ENCODE data around the gene JARID2. TPM values are rescaled to one million over a fixed set of nuclear protein-coding genes. Genes with fewer than 3 reads are reported as not detected.

The JARID2 gene
- total and polyA plus RNA-seq, 12 donors, result 2.3 to 11.6 (median 8.7) TPM

GRCh38 chr6:15443119-15443830 is 197.4 kb downstream of the JARID2 start:
- peaks cover 4 to 95% (median 74%) of the 10 kb centered on the region in 9 donors for H3K4me1 ChIP-seq
- intact Hi-C loops (cut with DNase I), result loop anchor here in 7 of 10 donors (5.0 to 10.0 kb wide), 8 partner anchors 44 to 1318 kb away; partner anchors contain the start of gene JARID2 (in 4 of the 7)

DNA sequence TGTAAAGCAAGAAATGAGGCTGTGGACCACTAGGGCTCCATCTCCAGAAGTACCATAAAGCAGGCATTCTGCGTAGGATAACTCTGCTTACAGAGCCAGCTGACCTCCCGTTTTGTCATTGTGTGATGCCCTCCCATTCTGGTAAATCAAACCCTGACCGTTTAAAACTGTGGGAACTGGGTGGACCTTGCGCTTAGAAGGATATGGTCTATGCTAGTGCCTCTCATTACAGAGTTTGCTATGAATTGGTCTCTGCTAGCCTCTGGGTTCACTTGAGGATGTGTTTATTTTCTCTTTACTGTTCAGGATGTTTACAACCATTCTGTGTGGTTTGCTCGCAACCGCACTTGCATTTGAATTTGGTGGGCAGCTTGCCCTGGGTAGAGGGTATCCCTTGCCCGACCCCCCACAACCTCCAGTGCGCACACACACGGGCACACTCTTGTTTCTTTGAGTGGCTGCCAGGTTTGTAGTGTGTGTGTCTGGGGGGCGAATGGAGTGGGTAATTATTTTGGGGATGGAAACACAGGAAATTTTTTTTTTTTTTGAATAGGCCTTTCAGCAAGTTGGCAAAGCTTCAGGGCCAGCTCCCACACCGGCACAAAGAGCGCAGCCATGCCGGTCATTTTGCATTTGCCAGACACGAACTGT is 198.3 kb downstream of the JARID2 start:
- TF ChIP-seq, protein P1, sequence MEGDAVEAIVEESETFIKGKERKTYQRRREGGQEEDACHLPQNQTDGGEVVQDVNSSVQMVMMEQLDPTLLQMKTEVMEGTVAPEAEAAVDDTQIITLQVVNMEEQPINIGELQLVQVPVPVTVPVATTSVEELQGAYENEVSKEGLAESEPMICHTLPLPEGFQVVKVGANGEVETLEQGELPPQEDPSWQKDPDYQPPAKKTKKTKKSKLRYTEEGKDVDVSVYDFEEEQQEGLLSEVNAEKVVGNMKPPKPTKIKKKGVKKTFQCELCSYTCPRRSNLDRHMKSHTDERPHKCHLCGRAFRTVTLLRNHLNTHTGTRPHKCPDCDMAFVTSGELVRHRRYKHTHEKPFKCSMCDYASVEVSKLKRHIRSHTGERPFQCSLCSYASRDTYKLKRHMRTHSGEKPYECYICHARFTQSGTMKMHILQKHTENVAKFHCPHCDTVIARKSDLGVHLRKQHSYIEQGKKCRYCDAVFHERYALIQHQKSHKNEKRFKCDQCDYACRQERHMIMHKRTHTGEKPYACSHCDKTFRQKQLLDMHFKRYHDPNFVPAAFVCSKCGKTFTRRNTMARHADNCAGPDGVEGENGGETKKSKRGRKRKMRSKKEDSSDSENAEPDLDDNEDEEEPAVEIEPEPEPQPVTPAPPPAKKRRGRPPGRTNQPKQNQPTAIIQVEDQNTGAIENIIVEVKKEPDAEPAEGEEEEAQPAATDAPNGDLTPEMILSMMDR (IDR thresholded peaks at IDR 0.05), result no peak
- peak in 4 of 8 donors; percentile 10 to 42 (median 38) for ATAC-seq
- H3K4me3 ChIP-seq, result peak overlapping the region in 1 of 10 donors; percentile 5
- WGBS, 2 donors, result 51 to 60% methylated on average over 14 of the region's 14 CpGs
- peak overlapping the region in 4 of 10 donors; percentile 11 to 51 (median 33) for H3K27ac ChIP-seq
- H3K27me3 ChIP-seq, result no peaks in the 10 kb centered on the region
- H3K9me3 ChIP-seq, result no peaks in the 10 kb centered on the region
- H3K36me3 ChIP-seq, result no peaks in the 10 kb centered on the region
- H3K4me1 ChIP-seq, result peaks cover 4 to 97% (median 72%) of the 10 kb centered on the region in 9 donors
- DNase-seq, result no peak
- intact Hi-C loops (cut with DNase I), result loop anchor here in 7 of 10 donors (5.0 to 10.0 kb wide), 8 partner anchors 43 to 1319 kb away; partner anchors contain the start of gene JARID2 (in 4 of the 7)

More at GRCh38 chr6:15443119-15443830, 197.4 kb downstream of the JARID2 start:
- Histone ChIP-seq H3K4me3 (no peak overlapping the region), H3K27me3 (no peaks in the 10 kb centered on the region), H3K36me3 (no peaks in the 10 kb centered on the region), H3K27ac (peak overlapping the region in 1 of 10 donors; percentile 35), H3K9me3 (no peaks in the 10 kb centered on the region)
- WGBS, 2 donors, result 63 to 65% methylated on average over 5 of the region's 5 CpGs
- ATAC-seq (peak in 4 of 8 donors; percentile 16 to 82 (median 32)), DNase-seq (no peak)
- TF ChIP-seq, protein P1 (IDR thresholded peaks at IDR 0.05), result no peak

GRCh38 chr6:15444881-15445280 is 199.0 kb downstream of the JARID2 start:
- ATAC-seq, result no peak
- 53 to 56% methylated on average over 3 of the region's 3 CpGs for WGBS, 2 donors
- Histone ChIP-seq H3K4me3 (no peak overlapping the region), H3K9me3 (no peaks in the 10 kb centered on the region), H3K36me3 (no peaks in the 10 kb centered on the region), H3K27ac (peak overlapping the region in 1 of 10 donors; percentile 51), H3K4me1 (peaks cover 4 to 96% (median 71%) of the 10 kb centered on the region in 9 donors), H3K27me3 (no peaks in the 10 kb centered on the region)
- TF ChIP-seq, protein P1 (IDR thresholded peaks at IDR 0.05), result peak in 3 of 9 donors; percentile 9 to 21 (median 20)
- intact Hi-C loops (cut with DNase I), result loop anchor here in 7 of 10 donors (5.0 to 10.0 kb wide), 8 partner anchors 42 to 1320 kb away; partner anchors contain the start of gene JARID2 (in 4 of the 7)
- DNase-seq, result no peak

DNA sequence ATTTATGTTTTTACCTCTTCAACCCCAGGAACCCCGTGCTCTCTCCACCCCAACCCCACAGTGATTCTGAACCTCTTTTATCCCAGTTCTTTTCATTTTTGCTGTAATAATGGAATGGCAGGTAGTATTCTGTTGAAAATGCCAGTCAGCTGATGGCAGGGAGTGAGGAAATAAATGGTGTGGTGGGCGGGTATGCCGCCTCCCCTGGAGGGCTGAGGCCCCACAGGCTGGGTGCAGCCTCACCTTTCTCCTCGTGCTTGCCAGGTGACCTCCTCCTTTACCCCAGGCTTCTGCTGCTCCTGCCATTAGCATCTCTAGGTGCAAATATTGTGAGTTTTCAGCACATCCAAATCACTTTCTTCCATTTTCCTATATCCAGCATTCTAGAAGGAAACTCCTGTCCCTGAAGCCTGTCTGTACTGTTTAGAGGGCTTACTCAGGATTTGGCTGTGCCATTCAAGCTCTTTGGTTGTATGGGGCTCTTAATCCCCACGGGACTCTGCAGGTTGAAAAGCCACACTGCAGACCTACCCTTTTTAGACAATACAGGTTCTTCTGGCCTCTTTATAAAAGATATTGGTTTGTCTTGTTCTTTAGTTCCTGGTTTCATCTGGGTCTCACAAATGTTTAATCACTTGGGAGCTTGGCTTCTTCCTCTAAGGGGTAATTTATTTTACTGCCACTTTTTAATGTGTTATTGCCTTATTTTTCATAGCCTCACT is 201.8 kb downstream of the JARID2 start:
- Histone ChIP-seq H3K4me1 (peaks cover under 1 to 81% (median 52%) of the 10 kb centered on the region in 9 donors), H3K4me3 (no peak overlapping the region), H3K36me3 (peaks cover 0 to 8% (median 0%) of the 10 kb centered on the region in 9 donors), H3K27ac (no peak overlapping the region), H3K27me3 (no peaks in the 10 kb centered on the region), H3K9me3 (no peaks in the 10 kb centered on the region)
- TF ChIP-seq, protein P1 (IDR thresholded peaks at IDR 0.05), result no peak
- intact Hi-C loops (cut with DNase I), result loop anchor here in 3 of 10 donors (10.0 kb wide), 3 partner anchors 193 to 1323 kb away; partner anchors contain the start of gene JARID2 (in 1 of the 3)
- no peak for ATAC-seq
- DNase-seq, result no peak
- 91 to 93% methylated on average over 5 of the region's 5 CpGs for WGBS, 2 donors

Measured in heart right ventricle (tissue), 16 donors.